Inflammatory macrophage treated with lipopolysaccharide for 4 hours (primary cell): ENCODE data around the gene DOCK4.

Source experiments
- DNase-seq: peaks from one replicate; pipeline ENCODE4 v3.0.0-alpha.2; 2020

The DOCK4 gene

DNA sequence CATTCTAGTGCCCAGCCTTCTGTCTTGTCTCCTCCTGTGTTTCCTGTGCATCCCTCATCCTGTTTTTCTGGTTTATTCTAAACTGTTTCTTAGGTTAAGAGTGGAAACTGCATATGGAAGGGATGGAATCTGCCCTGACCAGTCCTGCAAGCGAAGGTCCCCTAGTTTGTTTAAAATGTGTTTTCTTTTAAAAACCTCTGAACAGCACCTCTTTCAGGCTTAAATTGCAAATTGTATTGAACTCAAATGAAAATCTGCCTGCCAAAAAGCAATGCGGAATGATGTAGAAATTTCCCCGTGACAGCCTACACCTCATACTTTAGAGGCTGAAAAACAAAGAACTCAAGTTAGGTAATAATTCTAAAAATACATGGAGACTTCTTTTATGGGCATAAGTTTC is 421.1 kb downstream of the DOCK4 start:
- DNase-seq, result no peak

DNA sequence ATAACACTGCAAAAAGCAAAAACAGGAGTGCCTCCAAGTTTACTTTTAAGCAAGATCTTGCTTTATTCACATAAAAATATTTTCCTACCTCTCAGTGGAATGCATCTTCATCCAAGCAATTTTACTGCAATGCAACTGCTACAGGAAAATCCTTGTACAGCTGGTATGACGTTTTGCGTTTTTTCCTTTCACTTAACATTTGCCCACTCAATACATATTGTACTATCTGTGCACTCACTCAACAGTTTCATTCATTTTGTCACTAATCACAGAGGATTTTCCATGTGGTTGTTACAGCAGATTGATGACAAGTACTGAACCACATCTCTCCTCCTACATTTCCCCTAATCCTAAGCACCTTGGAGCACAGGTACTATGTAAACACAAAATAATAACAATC is 421.9 kb downstream of the DOCK4 start:
- no peak for DNase-seq

DNA sequence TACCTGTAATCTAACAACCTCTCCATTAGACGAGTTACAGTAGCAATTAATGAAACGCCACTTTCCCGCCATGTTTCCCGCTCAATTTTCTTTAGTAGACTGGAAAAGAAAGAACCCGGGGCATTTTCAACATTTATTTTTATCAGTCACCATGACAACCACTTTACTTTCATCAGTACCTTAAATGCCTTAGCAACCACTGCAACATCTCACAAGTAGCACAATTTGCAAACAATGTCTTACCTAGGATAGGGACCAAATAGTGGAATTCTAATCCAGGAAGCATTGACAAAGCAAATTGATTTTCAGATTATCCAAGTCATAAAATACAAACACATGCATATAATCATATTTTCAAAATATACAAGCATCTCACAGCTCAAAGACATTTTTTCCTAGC is 422.3 kb downstream of the DOCK4 start:
- DNase-seq, result no peak

DNA sequence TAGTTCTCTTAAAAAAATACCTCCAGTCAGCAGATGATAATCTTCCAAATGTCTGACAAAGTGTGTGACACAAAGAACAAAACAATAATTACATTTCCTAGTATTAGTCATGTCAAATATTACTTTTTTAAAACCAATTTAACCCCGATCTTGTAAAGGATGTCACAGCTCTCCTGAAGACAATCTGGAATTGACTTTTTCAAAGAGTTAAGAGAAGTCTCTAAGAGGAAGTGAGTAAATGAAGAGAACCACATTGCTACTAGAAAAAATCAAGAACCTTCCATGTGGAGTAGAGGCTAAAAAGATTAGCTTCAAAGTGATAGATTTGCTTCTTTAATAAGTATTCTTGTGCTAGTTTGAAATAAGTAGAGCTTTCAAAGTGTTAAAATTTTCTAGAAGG is 425.7 kb downstream of the DOCK4 start:
- no peak for DNase-seq

DNA sequence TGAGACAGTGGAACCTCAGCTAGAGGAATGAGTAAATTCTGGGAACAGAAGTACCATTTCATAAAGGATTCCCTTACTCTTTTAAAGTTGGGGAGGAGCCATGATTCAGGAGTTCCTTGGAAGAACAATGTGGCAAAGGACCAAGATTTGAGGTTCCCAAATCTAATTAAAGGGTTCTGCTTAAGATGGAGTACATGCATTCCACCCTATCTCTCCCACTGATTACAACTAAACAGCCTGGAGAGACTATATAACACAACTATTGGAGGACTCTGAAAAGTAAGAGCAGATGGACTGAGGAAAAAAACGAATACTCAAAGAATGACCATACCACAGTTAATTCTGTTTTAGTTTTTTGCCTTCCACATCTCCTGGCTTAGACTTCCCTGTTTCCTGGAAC is 431.0 kb downstream of the DOCK4 start:
- DNase-seq, result no peak

DNA sequence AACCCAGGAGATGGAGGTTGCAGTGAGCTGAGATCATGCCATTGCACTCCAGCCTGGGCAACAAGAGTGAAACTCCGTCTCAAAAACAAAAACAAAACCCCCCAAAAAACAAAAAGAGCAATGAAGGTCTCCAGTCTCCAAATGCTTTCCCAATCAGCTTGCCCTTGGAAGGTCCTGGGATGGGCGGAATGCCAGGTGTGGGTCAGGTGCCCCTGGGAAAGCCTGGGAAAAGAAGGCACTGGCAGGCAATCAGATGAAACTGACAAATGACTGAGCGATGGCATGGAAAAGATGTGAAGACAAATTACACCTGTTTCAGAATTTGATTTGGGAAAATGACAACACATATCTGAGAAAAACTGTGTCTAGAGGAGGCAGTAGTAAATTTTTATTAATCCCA is 433.5 kb downstream of the DOCK4 start:
- no peak for DNase-seq

DNA sequence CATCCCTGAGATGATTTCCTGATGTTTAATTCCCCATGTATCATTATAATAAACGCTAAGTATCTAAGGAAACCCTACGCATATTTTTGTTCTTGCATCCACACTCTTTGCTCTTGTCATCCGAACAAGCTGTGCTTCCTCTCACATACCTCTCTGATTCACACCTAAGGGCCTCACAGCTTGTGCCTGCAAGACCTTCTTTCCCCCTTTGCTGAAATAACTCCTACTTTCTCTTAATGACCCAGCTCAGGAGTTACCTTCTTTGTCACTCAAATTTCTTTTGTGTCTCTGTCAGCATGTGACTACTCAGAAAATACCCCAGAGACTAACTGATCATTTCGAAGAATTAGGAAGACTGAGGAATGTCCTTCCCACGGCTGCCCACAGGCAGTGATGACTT is 434.6 kb downstream of the DOCK4 start:
- no peak for DNase-seq

DNA sequence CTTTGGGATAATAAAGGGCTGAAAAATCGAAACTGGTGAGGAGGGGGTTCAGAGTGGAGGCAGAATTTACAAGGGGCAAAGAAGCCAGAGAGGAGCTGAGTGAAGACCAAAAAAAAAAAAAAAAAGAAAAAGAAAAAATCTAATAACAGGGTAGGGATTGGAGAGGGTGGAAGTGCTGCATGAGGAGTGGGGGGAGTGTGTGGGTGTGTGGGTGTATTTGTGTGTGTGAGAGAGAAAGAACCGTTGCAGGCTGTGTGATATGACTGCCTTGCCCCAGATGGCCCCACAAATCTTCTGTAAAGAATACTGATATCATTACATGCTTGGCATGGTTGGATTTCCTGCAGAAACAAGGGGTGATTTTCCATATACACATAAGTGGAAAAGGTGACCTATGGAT is 436.1 kb downstream of the DOCK4 start:
- no peak for DNase-seq

DNA sequence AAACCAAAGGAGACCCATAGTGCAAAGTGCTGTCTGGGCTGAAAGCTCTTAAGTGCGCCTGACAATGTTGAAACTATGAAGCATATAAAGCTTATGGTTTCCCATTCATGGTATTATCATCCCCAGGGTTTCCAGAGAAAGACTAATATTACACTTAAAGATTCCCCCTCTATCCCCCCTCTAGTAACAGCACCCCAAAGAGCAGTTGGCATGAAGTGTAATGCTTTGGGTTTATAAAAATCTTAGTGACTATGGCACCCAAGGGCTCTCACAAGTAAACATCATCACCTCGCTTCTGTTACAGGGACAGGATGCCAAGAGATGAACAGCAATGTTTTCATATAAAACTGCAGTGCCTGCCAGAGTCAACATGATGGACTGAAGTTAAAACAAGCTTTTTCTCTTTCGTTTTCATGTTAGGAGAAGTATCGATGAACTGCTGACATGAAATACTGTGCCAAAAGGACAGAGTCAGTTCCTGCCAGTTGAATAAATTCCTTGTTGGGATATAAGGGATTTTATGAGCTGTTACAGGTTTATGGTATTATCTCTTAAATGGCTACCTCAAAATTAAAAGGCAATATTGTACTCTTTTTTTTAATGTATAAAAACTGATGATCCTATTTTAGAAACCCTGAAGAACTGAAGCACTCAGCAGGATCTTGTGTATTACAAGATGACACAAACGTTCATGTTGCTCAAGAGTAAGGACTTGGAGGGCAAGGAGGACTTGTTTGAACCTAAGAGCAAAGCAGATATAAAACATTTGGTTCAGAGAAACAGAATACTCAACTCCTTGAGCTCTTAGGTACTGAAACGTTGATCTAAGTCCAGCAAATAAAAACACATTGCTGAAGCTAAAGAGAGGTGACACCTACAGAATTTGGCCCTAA is 440.2 kb downstream of the DOCK4 start:
- no peak for DNase-seq

DNA sequence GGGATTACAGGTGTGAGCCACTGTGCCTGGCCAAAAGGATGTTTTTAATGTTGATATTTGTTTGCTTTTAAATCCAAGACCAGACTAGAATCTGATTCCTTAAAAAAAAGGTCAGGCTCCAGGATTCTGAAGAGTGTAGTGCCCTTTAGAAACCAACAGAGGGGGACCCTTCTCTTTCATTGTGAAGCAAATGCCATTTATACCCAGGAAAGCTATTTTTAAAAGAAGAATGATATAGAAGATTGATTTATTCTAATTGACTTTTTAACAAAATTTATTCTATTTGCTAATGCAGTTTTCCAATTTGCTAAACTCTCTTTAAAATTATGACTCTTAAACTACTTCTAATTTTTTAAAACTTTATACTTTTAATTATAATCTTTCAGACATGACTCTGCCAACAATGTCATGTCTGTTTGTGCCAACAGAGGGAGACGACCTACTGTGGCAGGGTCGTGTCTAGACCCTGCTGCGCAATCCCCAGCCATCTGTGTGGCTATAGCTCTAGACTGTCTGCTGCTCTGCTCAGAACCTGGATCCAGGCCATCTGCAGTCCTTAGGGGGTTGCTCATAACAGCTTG is 442.9 kb downstream of the DOCK4 start:
- no peak for DNase-seq

DNA sequence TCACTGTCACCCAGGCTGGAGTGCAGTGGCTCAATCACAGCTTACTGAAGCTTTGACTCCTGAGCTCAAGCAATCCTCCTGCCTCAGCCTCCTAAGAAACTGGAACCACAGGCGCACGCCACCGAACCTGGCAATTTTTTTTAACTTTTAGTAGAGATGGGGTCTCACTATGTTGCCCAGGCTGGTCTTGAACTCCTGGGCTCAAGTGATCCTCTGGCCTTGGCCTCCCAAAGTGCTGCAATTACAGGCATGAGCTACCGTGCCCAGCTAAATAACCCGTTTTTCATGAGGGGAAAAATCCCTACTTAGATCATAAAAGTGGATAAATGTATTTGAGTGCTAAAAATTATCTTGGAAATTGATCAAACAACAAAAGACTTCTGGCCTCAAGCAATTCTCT is 443.4 kb downstream of the DOCK4 start:
- no peak for DNase-seq

DNA sequence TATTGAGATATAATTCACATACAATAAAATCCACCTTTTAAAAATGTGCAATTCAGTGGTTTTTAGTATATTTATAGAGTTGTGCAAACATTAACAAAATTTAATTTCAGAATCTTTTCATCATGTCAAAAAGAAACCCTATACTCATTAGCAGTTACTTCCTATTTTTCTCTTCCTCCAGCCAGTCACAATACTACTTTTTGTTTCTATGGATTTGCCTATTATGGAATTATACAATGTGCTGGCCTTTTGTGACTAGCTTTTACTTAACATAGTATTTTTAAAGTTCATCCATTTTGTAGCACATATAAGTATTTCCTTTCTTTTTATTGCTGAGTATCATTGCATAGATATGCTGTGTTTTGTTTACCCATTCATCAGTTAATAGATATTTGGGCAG is 444.0 kb downstream of the DOCK4 start:
- DNase-seq, result peak; percentile 54

DNA sequence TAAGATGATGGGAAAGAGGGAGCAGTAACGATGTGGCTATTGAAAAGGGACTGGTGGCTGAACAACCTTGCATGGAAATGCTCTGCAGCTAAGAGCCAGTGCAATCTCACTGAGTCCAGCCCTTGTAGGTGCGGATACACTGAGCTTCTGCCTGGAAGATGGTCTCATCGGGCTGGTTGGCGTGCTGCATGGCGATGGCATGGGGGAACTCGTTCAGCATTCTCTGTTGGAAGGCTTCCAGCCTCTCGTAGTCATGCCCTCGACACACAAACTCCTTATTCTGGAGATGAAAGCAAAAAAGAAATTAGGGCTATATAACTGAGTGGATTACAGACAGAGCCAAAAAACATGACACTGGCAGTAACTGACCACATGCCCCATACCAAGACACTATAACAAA is 446.2 kb downstream of the DOCK4 start:
- DNase-seq, result no peak

DNA sequence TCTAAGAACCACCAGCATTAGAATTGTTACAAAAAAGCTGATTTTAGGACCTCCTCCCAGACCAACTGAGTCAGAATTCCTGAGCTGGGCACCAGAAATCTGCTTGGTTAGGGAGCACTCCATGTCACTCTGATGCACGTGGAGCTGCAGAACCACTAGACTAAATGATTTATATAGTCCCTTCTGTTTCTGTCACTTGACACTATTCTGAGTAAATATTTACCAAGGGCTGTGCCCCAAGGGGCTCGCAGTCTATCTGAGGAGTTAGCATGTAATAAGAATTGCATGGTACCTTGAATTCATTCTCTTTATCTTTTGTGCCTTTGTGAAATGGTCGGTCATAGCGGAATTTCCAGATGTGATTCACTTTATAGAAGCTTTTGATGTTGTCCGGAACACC is 447.9 kb downstream of the DOCK4 start:
- no peak for DNase-seq

DNA sequence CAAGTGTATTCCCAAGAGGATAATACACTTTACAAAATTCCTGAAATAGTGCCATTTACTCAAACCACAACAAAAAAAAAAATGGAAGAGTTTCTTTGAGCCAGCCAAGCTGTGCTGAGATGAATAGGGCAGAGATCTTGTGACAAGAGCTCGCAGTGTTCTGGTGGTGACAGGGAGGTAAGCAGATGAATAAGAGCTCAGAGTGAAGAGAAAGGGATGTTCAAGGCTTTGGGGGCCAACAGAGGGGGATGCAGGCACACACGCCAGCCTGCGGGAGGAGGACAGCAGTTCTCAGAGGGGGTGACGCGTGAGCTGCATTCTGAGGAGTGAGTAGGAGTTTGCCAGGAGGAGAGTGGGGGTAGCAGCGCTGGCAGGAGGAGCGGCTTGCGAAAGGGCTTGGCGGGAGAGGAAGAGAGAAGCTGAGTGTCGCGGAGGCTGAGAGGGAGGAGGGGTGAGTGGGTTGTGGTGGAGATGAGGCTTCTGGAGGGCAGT is 449.5 kb downstream of the DOCK4 start:
- DNase-seq, result peak; percentile 32

DNA sequence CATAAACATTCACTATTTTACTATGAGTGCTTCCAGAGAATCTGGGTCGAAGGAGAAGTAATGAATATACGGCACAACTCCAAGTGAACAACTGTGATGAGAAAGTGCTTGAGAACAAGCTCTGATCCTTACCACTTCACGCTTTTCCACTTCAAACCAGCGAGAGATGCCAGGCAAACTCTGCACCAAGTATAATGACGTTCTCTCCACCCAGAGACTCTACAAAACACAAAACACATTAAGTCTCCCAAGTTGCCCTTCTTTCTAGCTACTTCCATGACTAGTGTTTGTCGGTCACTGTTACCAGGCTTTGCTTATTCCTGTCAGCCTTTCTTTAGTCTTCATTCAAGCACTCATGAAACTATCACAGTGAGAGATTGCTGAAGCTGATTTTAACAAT is 450.8 kb downstream of the DOCK4 start:
- DNase-seq, result no peak

DNA sequence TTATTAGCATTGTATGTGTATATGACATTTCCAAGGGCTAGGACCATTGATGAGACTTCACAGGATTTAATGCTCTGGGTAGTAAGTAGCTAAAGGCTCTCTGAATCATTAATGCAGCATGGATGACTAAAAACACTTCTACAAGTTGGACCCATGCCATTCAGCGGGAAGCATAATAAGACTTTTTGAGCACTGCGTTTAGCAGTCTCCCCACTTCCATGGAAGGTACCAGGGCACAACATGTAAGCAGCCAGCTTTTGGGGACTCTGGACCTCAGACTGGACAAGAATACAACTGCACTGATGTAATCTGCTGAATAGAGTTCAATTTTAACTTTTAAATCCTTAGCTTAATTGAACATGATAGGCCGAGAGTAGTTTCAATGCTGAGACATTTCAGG is 452.2 kb downstream of the DOCK4 start:
- DNase-seq, result no peak

DNA sequence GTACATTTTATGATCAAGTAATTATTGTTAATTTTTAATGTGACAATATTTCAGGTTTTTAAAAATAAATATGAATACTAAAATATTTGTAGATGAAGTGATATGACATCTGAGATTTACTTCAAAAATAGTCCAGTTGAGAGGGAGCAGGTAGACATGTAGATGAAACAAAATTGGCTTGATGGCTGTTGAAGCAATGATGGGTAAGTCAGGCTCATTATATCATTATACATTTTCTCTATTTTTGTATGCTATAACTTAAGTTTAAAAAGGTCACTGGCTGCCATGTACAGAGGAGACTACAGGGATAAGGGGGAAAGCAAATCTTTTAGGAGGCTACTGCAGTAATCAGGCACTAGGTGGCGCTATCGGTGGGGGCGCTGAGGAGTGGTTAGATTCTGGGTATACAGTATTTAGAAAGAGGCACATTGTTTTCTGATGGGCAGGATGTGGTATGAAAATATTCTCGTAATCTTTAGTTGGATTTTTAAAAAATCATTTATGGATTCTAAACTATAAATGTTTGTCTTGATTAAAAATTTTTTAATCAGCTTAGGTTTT is 454.1 kb downstream of the DOCK4 start:
- peak; percentile 64 for DNase-seq

DNA sequence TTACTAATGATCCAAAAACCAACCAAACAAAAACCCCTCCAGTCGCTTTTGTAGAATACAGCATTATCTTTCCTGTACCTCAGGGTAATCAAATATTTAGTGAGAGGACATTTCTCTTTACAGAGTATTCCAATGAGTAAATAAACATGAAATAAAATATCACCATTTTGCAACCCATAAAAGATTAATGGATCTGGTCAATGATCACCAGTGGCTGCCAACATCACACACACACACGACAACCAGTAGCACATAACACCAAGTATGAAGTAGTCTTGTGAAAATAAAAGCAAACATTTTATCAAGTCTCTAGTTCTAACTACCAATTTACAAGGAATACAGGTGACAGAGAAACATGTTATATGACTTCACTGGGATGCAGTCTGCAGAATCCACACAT is 455.3 kb downstream of the DOCK4 start:
- DNase-seq, result no peak

DNA sequence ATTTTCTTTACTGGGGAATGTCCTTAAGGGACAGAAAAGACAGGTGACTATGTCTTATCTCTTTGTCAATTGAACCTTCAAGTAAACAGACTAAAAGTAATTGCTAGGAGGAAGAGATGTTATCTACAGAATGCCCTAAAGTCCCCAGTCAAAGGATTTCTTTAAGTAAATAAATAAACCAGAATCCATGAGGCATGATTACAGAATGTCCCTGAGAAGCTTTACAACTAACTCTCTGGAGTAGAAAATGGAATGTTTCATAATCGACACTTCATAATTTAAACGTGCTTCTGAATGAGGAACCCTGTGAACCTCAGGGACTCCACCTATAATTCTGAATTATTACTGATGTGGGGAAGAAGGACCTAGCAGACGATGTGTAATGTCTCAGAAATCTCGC is 456.0 kb downstream of the DOCK4 start:
- DNase-seq, result no peak

DNA sequence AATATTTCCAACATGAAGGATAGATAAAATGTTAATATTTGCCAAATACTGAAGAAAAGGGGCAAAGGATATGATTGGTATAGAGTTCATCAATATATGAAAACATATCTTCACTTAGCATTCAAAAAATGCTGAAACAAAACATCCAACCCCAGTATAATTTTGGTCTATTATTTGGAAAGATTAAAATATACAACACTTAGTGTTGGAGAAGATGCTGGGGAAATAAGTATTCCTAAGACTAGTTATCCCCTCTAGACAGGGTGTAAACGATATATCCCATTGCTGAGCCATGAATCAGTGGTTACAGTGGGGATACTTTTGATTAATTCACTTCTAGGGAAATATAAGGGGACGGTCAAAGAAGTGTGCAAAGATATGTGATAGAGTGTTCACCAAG is 456.6 kb downstream of the DOCK4 start:
- no peak for DNase-seq

DNA sequence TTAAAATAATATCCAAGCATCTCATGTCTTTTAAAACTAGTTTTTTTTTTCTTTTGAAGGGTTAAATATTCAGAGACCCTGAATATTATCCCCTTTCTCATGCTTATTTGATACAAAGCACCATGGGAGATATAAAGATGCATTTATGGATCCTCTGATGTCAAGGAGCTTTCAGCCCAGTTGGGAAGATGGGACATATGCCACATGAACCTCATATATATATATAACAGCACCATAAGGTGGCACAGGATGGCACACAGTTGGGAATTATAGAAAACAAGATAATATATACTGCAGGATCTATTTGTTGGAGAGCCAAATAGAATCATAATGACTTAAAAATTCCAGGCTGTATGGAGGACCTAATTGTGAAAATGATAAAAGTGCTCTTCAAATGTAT is 458.5 kb downstream of the DOCK4 start:
- no peak for DNase-seq

DNA sequence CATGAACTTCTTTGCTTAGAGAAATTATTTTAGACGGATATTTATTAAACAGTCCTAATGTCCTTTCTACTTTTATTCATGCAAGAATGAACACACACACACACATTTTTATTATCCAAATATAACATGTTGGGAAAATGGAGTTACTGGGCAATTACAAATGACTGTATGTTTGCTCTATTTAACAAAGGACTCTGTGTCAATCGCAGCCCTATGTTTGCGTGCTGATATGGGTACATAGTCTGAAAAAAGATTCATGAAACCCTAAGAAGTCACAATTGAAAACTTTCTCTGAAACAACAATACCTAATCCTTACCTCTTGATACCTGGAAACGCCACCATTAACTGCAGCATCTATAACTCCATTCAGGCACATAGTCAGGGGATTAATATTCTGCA is 459.2 kb downstream of the DOCK4 start:
- DNase-seq, result no peak

DNA sequence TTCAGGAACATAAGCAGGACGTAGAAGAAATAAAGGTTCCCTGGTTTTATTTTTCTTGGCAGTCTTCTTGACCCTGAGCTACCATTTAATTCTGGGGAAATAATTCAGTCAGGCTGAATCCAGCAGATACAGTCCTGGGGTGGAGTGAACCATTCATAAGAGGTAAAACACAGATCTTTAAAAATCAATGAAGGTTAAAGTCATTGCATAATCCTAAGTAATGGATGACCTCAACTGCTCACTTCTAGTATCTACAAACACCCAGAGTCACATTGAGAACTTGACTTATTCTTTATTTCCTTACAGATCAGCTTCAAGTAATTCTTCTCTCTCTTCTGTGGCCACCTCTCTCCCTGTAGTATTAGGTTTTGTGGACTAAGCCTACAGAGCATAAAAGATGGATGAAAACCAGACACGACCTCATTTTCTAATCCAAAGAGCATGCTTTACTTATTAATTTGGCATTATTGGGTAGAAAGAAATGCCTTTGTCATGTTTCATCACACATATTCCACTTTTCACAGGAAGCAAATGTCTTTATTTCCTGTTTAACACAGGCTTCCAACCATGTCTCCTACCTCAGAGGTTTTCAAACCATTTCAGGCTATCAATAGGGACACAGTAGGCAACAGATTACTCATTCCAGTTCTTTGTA is 461.6 kb downstream of the DOCK4 start:
- DNase-seq, result no peak
